AG08395 (cell line): ENCODE data around the gene PLD6.
"Not testable (repeated sequence)": the region's sequence is repeated elsewhere in the genome, so short reads cannot be mapped to it uniquely, and the experiment has no call there.

Experiments used
- DNase-seq: peaks from one replicate; pipeline ENCODE4 v3.0.0; 2012; ENCODE audit warnings: mixed read lengths, low spot score

The PLD6 gene

DNA sequence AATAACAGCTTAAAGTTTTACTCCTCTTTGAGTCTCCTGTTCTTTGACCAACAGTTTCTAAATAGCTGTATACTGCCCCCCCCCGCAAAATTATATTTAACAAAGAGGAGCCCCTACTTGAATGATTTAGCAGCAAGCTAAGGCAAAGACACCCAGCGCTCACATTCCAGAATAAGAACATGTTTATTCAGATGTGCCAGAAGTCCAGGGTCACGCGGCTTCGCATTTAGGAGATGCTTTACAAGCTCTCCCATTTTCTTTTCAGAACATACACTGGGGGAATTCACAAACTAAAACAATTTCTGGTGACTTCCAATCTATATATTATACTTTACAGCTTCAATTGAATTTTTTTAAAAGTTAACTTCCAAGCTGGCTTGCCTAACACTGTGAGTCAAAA lies 5.3 kb downstream of the PLD6 start:
- no peak for DNase-seq

DNA sequence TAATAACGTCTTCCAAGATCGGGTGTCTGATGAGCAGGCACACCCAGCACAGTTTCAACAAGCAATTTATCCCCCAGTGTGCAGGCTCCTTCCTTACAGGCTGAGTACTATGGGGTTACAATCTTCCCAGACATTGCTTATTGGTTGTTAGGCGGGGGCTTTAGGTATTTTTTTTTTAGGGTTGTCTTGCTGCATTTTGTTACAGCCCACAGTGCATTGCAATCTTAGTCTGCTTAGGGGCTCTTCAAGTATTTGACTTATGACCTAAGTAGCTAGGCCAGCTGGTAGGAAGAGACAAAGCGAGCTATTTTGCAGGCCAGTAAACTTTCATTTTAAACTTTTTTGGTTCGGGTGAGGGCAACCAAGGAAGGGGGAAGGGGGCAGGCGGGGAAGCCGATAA lies 5.8 kb downstream of the PLD6 start:
- no peak for DNase-seq

DNA sequence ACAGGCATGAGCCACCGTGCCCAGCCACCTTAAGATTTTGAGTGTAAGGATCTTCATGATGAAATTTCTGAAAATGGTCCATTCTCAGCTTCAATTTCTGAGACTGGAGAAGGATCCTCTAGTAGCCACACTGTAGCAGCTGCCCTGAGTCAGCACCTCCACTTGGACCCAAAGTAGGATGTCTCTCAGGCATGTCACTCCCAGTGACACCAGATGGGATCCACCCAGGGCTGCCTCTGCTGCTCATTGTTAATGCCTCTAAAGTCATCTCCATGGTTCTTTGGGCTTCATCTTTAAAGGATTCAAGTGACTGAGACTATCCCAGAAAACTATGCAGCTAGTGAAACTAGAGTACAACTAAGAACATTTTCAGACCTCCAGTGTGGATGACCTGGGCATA lies 7.9 kb downstream of the PLD6 start:
- DNase-seq = no peak

DNA sequence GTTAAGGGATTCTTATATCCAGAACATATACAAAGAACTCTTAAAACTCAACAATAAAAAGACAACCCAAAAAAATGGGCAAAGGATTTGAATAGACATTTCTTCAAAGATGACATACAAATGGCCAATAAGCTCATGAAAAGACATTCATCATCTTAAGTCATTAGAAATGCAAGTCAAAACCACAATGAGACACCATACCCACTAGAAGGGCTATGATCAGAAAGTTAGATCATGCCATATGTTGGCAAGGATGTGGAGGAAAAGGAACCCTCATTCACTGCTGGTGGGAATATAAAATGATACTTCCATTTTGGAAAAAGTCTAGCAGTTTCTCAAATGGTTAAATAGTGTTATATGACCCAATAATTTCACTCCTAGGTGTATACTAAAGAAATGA lies 9.4 kb downstream of the PLD6 start:
- DNase-seq = no peak

DNA sequence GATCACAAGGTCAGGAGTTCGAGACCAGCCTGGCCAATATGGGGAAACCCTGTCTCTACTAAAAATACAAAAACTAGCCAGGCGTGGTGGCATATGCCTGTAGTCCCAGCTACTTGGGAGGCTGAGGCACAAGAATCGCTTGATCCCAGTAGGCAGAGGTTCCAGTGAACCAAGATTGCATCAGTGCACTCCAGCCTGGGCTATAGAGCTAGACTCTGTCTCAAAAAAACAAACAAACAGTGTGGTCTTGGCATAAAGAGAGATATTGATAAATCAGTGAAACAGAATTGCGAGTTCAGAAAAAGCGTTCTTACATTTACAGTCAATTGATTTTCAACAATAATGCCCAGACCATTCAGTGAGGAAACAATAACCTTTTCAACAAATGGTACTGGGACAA lies 10.7 kb downstream of the PLD6 start:
- DNase-seq = not testable (repeated sequence)

DNA sequence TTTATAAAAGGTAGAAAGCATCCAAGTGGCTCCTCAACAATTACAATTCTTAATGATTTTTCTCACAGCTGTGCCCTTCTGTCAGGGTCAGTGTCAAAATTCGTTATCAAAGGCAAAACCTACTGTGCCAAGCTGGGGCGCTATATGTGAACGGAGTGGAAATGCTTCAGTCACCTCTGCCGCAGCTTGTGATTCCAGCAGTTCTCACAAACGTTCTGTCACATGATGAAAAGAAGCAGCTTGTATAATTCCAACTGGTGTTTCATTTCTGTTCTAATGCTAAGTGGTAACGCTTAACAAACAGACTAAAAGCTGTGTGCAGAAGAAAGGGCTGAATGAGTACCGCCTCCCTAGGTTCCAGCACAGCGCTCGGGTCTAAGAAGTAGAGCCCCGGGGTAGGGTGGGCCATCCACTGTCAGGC lies 14.2 kb downstream of the PLD6 start:
- no peak for DNase-seq

DNA sequence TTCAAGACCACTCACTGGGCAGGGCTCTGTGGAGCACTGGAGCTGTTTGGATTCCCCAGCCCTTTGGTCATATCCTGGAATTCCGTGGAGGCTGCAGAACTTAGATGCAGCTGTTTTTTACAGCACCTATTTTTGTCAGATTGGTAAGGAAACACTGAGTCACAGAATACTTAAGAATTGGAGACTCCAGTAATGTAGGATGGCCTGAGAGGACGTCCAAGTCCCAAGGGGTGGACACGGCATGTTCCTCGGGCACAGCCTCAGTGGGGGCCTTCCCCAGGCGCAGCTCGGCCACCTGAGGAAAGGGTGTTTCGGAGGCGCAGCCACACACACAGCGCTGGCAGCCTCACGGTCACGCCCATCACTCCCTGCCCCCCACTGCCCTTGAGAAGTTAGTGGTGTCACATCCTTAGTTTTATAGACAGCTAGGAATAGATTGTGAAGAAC lies 14.8 kb downstream of the PLD6 start:
- DNase-seq = peak; percentile 90

DNA sequence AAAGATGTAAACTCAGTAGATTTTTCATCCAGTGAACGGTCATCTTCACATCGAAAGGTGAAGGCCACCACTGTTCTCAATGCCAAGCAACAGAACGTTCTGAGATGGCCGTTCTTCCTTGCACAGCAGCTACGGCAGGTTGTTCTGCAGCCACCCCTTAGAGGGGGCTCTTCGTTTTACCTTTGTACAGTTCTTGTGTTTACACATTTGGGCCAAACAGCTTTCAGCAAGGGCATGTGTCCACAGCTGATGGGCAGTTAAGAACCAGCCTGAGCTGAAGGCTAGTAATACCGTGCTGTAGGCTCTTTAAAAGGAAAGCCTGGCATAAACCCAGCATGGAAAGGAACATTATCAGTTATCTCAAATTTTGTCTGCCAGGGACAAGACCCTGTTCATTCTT lies 15.9 kb downstream of the PLD6 start:
- DNase-seq = no peak

DNA sequence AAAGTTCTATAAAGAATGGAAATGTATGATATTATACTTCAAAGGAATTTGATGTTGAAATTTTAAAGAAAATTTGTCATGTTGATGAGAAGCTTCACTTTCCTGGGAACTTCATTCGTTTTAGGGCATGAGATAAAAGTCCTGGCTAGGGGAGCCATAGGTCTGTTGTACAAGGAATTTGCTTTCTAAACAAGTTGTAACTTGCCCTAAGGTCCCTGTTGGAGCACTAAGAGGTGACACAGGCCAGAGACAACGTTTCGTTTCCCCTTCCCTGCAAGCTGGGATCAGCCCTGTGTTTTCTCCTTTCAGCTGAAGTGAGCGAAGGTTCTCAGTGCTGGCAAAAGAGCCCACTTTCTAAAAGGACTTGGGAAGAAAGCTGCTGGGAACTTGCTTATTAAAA lies 16.6 kb downstream of the PLD6 start:
- no peak for DNase-seq

DNA sequence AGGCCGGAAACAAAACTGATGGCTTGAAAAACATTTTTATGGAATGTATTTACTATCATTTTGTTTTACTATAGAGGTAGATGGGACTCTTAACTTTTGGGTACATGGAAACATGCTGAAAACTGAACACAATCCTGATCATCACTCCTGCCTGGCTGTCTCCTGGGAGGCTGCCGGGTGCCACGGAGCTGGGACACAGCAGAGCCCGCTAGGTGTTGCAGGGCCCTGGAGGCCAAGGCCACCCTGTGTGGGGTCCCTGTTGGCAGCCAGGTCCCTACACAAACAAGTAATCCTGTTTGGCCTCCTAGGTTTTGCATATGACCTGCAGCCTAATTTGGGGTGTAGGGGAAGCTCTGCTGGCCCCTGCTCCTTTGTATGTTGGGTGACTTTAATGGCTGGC lies 17.5 kb downstream of the PLD6 start:
- no peak for DNase-seq

DNA sequence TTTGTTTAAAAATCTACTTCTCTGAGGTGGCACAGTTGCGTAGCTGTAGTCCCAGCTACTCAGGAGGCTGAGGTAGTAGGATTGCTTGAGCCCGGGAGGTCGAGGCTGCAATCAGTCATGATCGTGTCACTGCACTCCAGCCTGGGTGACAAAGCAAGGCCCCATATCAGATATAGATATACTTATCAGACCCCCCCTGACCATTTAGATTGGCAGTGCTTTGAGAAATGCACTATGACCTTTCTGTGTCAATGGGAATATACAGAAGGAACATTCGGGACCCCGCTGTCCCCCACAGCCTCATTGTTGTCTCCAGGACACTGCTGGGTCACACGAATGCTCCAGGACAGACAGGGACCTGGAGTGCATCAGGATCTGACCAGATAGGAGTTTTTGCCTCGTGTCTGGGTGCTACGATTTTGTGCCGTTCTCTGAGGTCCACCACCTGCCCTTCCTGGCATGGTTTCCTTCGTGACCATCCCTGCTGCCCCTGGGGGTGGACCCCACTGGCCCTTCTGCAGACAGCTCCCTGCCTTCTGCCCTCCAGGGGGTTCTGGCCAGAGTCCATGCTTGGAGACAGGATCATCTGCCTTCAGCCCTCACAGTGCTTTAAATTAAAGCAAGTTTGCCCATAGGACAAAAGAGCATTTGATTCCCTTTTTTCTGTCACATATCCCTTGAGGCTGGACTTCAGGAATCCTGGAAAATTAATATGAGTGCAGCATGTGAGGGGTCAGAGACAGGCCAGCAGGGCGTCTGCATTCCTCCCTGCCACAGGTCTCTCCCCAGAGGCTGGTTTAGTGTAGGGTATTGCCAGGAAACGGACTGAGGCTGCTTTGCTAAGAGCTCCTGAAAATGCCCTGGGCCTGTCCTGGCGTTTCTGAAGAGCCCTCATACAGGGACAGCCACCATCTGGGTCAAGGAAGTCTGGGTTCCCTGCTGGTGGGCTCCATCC lies 19.3 kb downstream of the PLD6 start:
- peak; percentile 30 for DNase-seq

DNA sequence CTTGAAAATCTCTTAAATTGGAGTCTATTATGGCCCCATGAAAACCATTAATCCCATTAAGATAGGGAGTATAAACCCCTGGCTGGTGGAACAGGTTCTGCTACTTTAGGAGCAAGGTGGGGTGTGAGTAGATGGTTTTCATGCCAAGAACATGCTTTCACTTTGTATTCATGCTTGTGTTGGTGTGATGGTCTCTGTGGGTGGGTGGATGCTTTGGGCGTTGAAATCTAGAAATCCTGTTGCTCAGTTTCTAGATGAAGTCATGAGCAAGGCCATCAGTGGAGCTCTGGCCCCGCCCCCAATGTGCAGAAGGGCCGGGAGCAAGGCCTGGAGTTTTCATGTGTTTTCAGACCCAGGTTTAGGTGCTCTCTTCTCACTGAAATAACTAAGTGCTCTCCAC lies 20.1 kb downstream of the PLD6 start:
- no peak for DNase-seq

DNA sequence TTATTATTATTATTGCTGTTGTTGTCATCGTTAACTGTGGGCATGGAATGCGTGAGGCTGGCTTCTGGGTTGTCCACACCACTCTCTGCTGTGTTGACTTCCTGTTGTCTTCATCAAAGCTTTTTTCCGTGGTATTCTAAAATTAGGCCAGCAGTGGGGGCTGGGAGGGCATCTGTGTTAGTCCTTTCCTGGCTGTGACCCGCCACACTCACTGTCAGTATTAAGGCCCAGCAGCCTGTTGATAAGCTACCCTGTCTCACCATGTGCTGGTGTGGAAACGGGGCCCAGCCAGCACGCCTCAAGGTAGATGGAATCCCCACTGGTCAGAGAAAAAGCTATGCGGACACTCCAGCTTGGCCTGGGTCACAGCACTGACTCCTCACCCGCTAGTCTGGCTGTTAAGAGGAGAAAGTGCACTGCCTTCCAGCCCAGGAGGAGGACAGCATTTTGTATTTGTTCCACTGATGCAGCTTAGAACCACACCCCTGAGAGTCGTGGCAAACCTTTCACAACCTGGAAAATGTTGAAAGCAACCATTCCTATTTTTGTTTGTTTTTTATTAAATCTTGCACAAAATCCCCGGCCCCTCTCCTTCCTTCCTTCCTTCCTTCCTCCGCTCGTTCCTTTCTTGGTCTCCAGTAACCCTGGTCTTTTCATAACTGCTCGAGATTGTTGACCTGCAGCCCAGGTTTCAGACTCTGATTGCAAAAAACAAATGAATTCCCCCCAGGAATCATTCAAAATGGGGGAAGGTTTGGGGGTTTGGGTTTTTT lies 21.0 kb downstream of the PLD6 start:
- DNase-seq = not testable (repeated sequence)

DNA sequence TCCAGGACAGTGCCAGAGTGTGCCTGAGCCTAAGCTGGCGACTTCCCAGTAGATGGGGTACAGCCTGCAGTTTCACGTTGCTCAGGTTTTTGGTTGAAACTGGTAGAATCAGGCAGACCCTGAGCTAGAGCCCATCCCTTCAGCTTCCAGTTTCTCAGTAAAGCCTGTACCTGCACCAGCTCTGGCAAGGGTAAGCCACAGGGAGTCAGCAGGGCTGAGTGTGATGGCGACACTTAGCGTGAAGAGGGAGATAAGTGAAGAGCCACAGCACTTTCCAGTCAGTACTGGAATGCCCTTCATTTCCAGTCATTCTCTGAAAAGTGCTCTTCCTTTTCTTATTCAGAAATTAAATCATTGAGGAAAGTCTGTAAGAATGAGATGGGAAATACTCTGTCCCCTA lies 22.4 kb downstream of the PLD6 start:
- DNase-seq = no peak

DNA sequence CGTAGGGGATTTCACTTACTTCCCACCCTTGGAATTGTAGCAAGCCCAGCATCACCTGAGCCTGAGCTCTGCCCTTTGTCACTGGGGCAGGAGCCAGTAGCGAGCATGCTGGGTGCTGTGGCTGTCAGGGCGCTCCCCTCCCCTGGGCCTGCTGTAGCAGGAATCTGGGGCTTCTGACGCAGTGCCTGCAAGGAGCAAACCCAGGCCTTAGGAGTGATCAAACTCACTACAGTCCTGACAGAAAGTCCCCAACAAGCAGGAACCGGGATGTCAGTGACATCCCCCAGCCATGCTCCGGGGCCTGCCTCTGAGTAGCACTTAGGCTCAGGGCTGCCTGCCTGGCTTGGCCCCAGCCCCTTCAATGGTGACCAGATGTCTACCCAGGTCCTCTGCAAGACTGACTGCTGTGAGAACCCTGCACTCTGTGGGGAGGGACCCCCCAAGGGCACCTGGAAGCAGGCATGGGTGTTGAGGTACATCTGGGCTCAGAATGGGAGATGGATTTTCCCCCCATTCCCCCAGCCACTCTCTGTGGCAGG lies 23.5 kb downstream of the PLD6 start:
- no peak for DNase-seq

DNA sequence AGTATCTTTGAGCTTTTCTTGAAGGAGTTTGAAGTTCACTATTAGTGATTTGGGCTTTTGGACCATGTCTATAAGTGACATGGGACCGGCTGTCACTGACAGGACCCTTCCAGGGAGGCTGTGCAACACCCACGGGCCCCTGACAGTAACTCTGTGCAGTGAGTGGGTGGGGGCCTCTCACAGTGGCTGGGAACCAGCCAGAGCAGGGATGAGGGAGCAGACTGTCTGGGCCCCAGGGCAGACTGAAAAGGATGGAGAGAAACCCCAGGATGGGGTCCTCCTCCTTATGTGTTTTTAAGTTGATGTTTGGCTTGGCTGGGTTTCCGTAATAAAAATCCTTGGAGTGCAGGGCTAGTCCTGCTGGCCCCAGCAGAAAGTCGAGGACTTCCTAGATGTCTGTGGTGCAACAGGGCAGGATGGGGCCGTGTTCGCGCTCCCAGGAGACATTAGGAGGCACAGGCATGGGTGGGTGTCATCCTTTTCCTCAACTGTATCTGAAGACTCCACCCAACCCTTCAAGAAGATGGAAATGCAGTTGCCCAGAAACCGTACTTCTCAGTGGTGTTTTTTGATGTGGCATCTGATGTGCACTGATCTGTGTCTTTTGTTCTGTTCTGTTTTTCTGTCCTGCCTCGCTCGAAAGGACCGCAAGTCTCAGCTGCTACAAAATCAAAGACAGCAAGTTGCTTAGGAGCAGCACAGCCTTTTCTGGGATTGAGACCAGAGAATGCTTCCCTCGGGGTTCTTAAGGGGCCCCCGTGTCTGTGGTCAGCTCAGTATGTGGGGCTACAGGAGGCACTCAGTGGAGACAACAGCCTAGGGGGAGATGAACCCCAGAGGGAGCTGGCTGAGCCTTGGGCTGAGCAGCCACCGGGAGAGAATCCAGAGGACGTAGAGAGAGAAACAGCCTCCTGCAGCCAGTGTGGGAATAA lies 24.2 kb downstream of the PLD6 start:
- DNase-seq = no peak

DNA sequence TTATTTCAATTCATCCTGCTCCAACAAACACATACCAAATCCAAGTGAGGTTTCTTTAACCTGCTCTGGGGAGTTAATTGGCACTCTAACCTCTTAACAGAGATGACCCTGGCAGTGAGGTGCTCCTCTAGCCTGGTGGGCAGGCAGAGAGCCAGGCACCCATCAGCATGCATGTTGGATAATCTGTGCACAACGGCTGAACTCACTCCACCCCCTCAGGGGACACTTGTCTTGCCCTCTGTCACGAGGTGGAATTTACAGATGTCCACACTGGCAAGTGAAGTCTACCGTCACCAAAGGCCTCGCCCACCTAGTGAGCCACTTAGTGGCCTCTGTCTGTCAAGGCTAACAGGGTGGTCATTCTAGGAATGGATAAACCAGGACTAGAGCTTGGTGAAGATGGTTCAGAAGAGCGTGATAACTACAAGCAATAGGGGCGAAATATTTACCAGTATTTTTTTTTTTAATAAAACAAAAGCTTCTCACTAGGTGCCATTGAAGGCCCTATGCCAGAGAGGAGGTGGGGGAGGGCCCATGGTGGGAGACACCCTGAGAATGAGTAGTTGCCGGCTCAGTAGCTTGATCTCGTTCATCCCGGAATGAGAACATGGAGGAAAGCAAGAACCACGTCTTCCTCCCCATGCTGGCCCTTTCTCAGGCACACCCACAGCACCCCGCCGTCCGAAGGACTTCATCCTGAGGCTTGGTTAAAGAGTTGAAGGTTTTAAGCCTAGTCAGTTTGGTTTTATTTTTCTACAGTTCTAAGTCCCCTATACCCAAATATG lies 25.2 kb downstream of the PLD6 start:
- DNase-seq = no peak

DNA sequence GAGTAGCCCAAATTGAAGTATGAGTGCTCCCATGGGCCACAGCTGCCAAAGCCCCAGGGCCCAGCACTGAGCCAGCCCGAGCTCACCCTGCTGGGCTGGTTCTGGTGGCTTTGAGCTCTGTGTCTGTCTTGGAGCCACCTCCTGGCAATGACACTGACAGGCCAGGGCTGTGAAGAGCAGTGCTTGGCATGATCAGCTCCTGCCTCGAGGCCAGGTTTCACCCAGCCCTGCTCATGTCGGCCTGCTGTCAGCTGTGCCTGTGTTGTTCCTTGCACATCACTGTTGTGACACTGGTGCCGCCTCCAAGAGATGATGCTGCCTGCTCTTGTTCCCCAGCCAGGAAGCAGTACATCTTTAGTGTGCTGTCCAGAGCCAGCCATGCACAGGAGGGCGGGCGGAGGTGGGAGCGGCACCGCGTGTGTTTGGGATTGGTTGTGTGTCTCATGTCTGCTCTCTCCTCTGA lies 26.0 kb downstream of the PLD6 start:
- DNase-seq = no peak

DNA sequence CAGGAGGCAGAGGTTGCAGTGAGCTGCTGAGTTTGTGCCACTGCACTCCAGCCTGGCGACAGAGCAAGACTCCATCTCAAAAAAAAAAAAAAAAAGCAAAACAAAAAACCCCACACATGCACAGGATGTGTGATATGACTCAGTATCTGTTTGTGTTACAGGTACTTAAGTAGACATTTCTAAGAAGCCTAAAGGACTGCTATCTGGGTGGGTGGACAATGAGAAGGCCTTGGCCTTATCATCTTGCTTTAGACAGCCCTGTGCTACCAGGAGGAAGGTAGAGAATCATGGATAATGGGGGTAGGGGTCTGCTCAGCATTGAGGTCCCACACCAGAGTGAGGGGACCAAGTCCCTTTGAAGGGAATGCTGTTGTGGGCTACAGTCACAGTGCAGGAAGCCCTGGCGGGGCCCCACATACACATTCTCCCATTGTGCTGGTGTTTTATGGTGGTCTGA lies 26.7 kb downstream of the PLD6 start:
- DNase-seq = no peak

DNA sequence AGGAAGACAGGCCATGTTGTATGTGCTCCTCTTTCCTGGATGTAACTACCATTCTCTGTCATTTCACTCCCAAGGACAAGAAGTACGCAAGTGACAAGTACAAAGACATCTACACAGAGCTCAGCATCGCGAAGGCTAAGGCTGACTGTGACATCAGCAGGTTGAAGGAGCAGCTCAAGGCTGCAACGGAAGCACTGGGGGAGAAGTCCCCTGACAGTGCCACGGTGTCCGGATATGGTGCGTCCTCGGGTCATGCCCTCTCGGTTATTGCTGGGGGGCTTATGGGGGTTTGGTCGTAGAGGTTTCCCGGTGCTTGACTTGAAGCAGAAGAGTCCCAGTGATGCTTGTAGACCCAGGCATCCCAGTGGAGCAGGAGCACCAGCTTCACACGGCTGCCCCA lies 29.0 kb downstream of the PLD6 start:
- DNase-seq = no peak

DNA sequence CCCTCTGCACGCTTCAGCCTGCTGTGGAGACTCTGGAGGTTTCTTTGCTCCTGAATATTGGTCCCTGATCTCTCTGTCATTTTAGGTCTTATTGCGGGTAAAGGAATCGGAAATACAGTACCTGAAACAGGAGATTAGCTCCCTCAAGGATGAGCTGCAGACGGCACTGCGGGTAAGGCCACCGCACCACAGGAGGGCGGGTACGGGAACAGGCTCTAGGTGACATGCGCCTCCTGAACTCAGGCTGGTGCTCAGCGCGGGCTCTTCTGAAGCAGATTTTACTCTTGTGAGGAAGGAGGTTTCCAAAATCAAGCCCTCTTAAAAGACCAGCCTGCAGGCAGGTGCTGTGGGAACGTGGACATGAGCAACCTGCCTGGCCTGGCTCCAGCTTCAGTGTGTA lies 29.8 kb downstream of the PLD6 start:
- no peak for DNase-seq
